IMR-90 (cell line): ENCODE data around the gene KRT77. TPM values are rescaled to one million over a fixed set of nuclear protein-coding genes. Genes with fewer than 3 reads are reported as not detected.

Experiments used
- ATAC-seq: fragments of 200-7000 bp; cut with Tn5 transposase; 2 replicates; pipeline ENCODE4 v1.9.1; 2020; ENCODE audit warnings: low read depth, mild to moderate bottlenecking, moderate library complexity
- BruUV-seq: library from RNA; stranded (reverse); fragments of 400-500 nt; replicated peaks from 2 replicates; lab custom pipeline; 2021; lab: Mats Ljungman, UMichigan
- CTCF ChIA-PET: fragments of 300-600 bp; formaldehyde crosslinking; extraction: SDS; loops from one replicate; lab custom pipeline; 2021; ENCODE audit warnings: antibody characterized with exemption; lab: Yijun Ruan, JAX
- POLR2A ChIA-PET: fragments of 300-600 bp; sonication (Branson Sonifier 250); formaldehyde crosslinking; loops from one replicate; lab custom pipeline; 2022; ENCODE audit warnings: antibody characterized with exemption; ENCODE audit not compliant: unreplicated experiment; lab: Charles Lee
- DNase-seq: peaks from one replicate; pipeline ENCODE4 v3.0.0; 2013
- H2AFZ ChIP-seq: replicated peaks from 2 replicates; pipeline ENCODE3; 2013; ENCODE audit warnings: low read length, mild to moderate bottlenecking; ENCODE audit not compliant: poor library complexity
- H2AK5ac ChIP-seq: 2 replicates; pipeline ENCODE4 v1.6.1; 2013; ENCODE audit warnings: low read depth, low read length, inconsistent platforms
- H2AK9ac ChIP-seq: replicated peaks from 2 replicates; pipeline ENCODE3; 2013; ENCODE audit warnings: mild to moderate bottlenecking, low read depth, low read length, moderate library complexity; ENCODE audit not compliant: poor library complexity
- H2BK120ac ChIP-seq: 2 replicates; pipeline ENCODE4 v1.6.1; 2013; ENCODE audit warnings: low read depth, low read length, inconsistent platforms
- H2BK15ac ChIP-seq: 3 replicates; pipeline ENCODE4 v1.6.1; 2013; ENCODE audit warnings: low read depth, low read length, inconsistent platforms
- H2BK20ac ChIP-seq: 2 replicates; pipeline ENCODE4 v1.6.1; 2013; ENCODE audit warnings: low read depth, mild to moderate bottlenecking, inconsistent platforms, low read length, moderate library complexity
- H2BK5ac ChIP-seq: 2 replicates; pipeline ENCODE4 v1.6.1; 2013; ENCODE audit warnings: mild to moderate bottlenecking, low read depth, low read length, inconsistent platforms; ENCODE audit not compliant: poor library complexity, severe bottlenecking
- H3K14ac ChIP-seq: replicated peaks from 2 replicates; pipeline ENCODE4 v1.6.1; 2013; ENCODE audit warnings: low read depth, low read length, inconsistent platforms
- H3K18ac ChIP-seq: 2 replicates; pipeline ENCODE4 v1.6.1; 2013; ENCODE audit warnings: low read depth, low read length, control low read depth
- H3K23ac ChIP-seq: 2 replicates; pipeline ENCODE4 v1.6.1; 2013; ENCODE audit warnings: low read depth, low read length, inconsistent platforms
- H3K27ac ChIP-seq: 2 replicates; pipeline ENCODE4 v1.5.1; 2013; ENCODE audit warnings: mild to moderate bottlenecking, control low read depth, low read length; ENCODE audit not compliant: insufficient read depth
- H3K27me3 ChIP-seq: 2 replicates; pipeline ENCODE4 v1.6.1; 2013; ENCODE audit warnings: low read length; ENCODE audit not compliant: control insufficient read depth, insufficient read depth
- H3K36me3 ChIP-seq: 2 replicates; pipeline ENCODE4 v1.6.1; 2013; ENCODE audit warnings: low read length, mixed read lengths; ENCODE audit not compliant: control insufficient read depth, insufficient read depth
- H3K4ac ChIP-seq: 2 replicates; pipeline ENCODE4 v1.6.1; 2013; ENCODE audit warnings: low read depth, low read length, inconsistent platforms
- H3K4me1 ChIP-seq: 2 replicates; pipeline ENCODE4 v1.6.1; 2013; ENCODE audit warnings: low read length, mixed read lengths; ENCODE audit not compliant: control insufficient read depth, insufficient read depth
- H3K4me2 ChIP-seq: 2 replicates; pipeline ENCODE4 v1.6.1; 2013; ENCODE audit warnings: low read depth, mild to moderate bottlenecking, control low read depth, low read length, moderate library complexity
- H3K4me3 ChIP-seq: 2 replicates; pipeline ENCODE4 v1.5.1; 2013; ENCODE audit warnings: low read depth, mild to moderate bottlenecking, control low read depth, low read length, moderate library complexity; ENCODE audit not compliant: insufficient read depth
- H3K56ac ChIP-seq: 2 replicates; pipeline ENCODE4 v1.6.1; 2013; ENCODE audit warnings: low read length, inconsistent platforms; ENCODE audit not compliant: insufficient read depth; ENCODE audit errors: extremely low read depth
- H3K79me1 ChIP-seq, 2 experiments: 2 replicates each; pipeline ENCODE4 v1.6.1; 2013; ENCODE audit warnings: low read length in 2 of 2, inconsistent platforms in 1 of 2, low read depth in 1 of 2
- H3K9ac ChIP-seq: 2 replicates; pipeline ENCODE4 v1.6.1; 2013; ENCODE audit warnings: low read depth, low read length, control low read depth
- H3K9me1 ChIP-seq: 2 replicates; pipeline ENCODE4 v1.6.1; 2013; ENCODE audit warnings: low read length, inconsistent platforms; ENCODE audit not compliant: insufficient read depth
- H3K9me3 ChIP-seq: 2 replicates; pipeline ENCODE4 v1.6.1; 2013; ENCODE audit warnings: low read length; ENCODE audit not compliant: control insufficient read depth, insufficient read depth
- H4K20me1 ChIP-seq: 2 replicates; pipeline ENCODE4 v1.6.1; 2013; ENCODE audit warnings: low read length, inconsistent platforms; ENCODE audit not compliant: insufficient read depth
- H4K5ac ChIP-seq: 2 replicates; pipeline ENCODE4 v1.6.1; 2013; ENCODE audit warnings: mild to moderate bottlenecking, low read depth, low read length, control low read depth
- H4K8ac ChIP-seq, 2 experiments: 2 replicates each; pipeline ENCODE4 v1.6.1; 2013; ENCODE audit warnings: low read depth in 2 of 2, low read length in 2 of 2, control low read depth in 1 of 2, inconsistent platforms in 1 of 2
- H4K91ac ChIP-seq: 2 replicates; pipeline ENCODE4 v1.6.1; 2013; ENCODE audit warnings: low read depth, low read length, inconsistent platforms; ENCODE audit not compliant: insufficient read depth
- BHLHE40 ChIP-seq: fragments of 150-350 bp; IDR thresholded peaks from 2 replicates; pipeline ENCODE4 v1.6.1; 2016; ENCODE audit warnings: mild to moderate bottlenecking, low read depth, low read length
- CEBPB ChIP-seq: IDR thresholded peaks from 2 replicates; pipeline ENCODE4 v1.6.1; 2012; ENCODE audit warnings: low read depth, low read length, improper control_type of control experiment
- CHD1 ChIP-seq: IDR thresholded peaks from 2 replicates; pipeline ENCODE4 v1.6.1; 2012; ENCODE audit warnings: low read depth, low read length, improper control_type of control experiment
- ELK1 ChIP-seq: fragments of 150-350 bp; IDR thresholded peaks from 2 replicates; pipeline ENCODE4 v1.6.1; 2016; ENCODE audit warnings: low read depth, mild to moderate bottlenecking, low read length, moderate library complexity, borderline replicate concordance
- FOS ChIP-seq: fragments of 150-350 bp; IDR thresholded peaks from 2 replicates; pipeline ENCODE4 v1.6.1; 2016; ENCODE audit warnings: low read depth, low read length
- NFE2L2 ChIP-seq: fragments of 150-350 bp; IDR thresholded peaks from 2 replicates; pipeline ENCODE4 v1.6.1; 2016; ENCODE audit warnings: low read depth, mild to moderate bottlenecking, low read length
- POLR2A ChIP-seq: IDR thresholded peaks from 2 replicates; pipeline ENCODE4 v1.6.1; 2012; ENCODE audit warnings: mild to moderate bottlenecking, low read depth, low read length
- USF2 ChIP-seq: fragments of 150-350 bp; IDR thresholded peaks from 2 replicates; pipeline ENCODE4 v1.6.1; 2017; ENCODE audit warnings: mild to moderate bottlenecking, antibody characterized with exemption, low read length, low read depth
- WGBS, 2 experiments: methylation state at CpG; one replicate each; pipeline versions ENCODE4 v1.1.5 to v1.1.7; 2013; ENCODE audit warnings: missing lambda C conversion rate in 2 of 2; ENCODE audit not compliant: insufficient read length in 1 of 2; ENCODE audit errors: extremely low coverage in 2 of 2; 5-methylcytosine and 5-hydroxymethylcytosine counted together
- dilution Hi-C: fragments of 300-500 bp; cut with HindIII; formaldehyde crosslinking; loops from one replicate; pipeline ENCODE4 v1.14.3; 2018; ENCODE audit warnings: low sequenced_read_pairs; ENCODE audit not compliant: unreplicated experiment
- in situ Hi-C: fragments of 300-500 bp; cut with MboI; formaldehyde crosslinking; loops from 3 replicates; pipeline ENCODE4 v1.14.3; 2019; ENCODE audit warnings: low sequenced_read_pairs, inconsistent platforms, mixed read lengths
- intact Hi-C: fragments of 100-400 bp; cut with micrococcal nuclease; formaldehyde crosslinking; loops from 2 replicates; pipeline ENCODE4 v1.10.0; 2022
- polyA plus RNA-seq, 3 experiments: library from polyadenylated mRNA; depleted of rRNA; stranded (reverse); fragments of >200 nt; gene quantifications; 2 replicates each; pipeline ENCODE4 v1.2.3, GENCODE V29; 2012; ENCODE audit warnings: low replicate concordance in 1 of 3
- total RNA-seq: library from RNA; depleted of rRNA; stranded (reverse); fragments of >200 nt; gene quantifications from 2 replicates; pipeline ENCODE4 v1.2.3, GENCODE V29; 2012

The KRT77 gene
- total and polyA plus RNA-seq, 2 of the 4 experiments (the other 2 are of a cell fraction), result not detected

- no peak overlapping the region for H2AFZ ChIP-seq
- BruUV-seq, result no TSS peak
- H4K20me1 ChIP-seq, result no peaks in the 10 kb centered on the region
- H4K91ac ChIP-seq, result no peak overlapping the region
- H2BK15ac ChIP-seq, result no peak overlapping the region
- H3K4me2 ChIP-seq, result no peak overlapping the region
- H2AK9ac ChIP-seq, result no peak overlapping the region
- no peaks in the 10 kb centered on the region for H3K9me1 ChIP-seq
- no peak overlapping the region for H2BK5ac ChIP-seq
- no peak overlapping the region for H3K4ac ChIP-seq
- H3K79me1 ChIP-seq, result no peaks in the 10 kb centered on the region
- dilution Hi-C loops, result no loop called here
- no peak overlapping the region for H3K14ac ChIP-seq
- H3K27ac ChIP-seq, result no peak overlapping the region
- H3K4me3 ChIP-seq, result no peak overlapping the region
- TF ChIP-seq USF2, result no peak
- no peak for TF ChIP-seq FOS
- TF ChIP-seq ELK1, result no peak
- no peak for TF ChIP-seq CHD1
- TF ChIP-seq POLR2A, result no peak
- TF ChIP-seq CEBPB, result no peak
- no peak for TF ChIP-seq NFE2L2
- TF ChIP-seq BHLHE40, result no peak
- no peaks in the 10 kb centered on the region for H3K4me1 ChIP-seq
- no peak overlapping the region for H4K8ac ChIP-seq
- H3K9ac ChIP-seq, result no peak overlapping the region
- WGBS, 2 experiments, result 40% methylated on average over 1 of the region's 6 CpGs; no CpG with 5 or more reads in 1 of the 2 experiments
- H3K23ac ChIP-seq, result no peak overlapping the region
- no peak overlapping the region for H2BK120ac ChIP-seq
- H2BK20ac ChIP-seq, result no peak overlapping the region
- no peak overlapping the region for H3K18ac ChIP-seq
- in situ Hi-C loops, result no loop called here
- intact Hi-C loops, result no loop called here
- H4K5ac ChIP-seq, result no peak overlapping the region
- ChIA-PET CTCF (no interaction called here), POLR2A (no interaction called here)
- H3K36me3 ChIP-seq, result no peaks in the 10 kb centered on the region
- peaks cover 32% of the 10 kb centered on the region for H3K27me3 ChIP-seq
- DNase-seq (no peak), ATAC-seq (no peak)
- H3K9me3 ChIP-seq, result no peaks in the 10 kb centered on the region
- no peak overlapping the region for H3K56ac ChIP-seq
- no peak overlapping the region for H2AK5ac ChIP-seq
Observed at GRCh38 chr12:52644078-52644415, 59.3 kb downstream of the KRT77 start.
